Stimulated activated CD8-positive, alpha-beta memory T cell treated with anti-CD3 and anti-CD28 coated beads, Interleukin-4, amount 100 ng/mL, for 48 hours (primary cell): ENCODE results near the gene IGSF3.
"Not testable (repeated sequence)": the region's sequence is repeated elsewhere in the genome, so short reads cannot be mapped to it uniquely, and the experiment has no call there.

Experiments used
- DNase-seq: peaks from one replicate; pipeline ENCODE4 v3.0.0-alpha.2; 2020

The IGSF3 gene

DNA sequence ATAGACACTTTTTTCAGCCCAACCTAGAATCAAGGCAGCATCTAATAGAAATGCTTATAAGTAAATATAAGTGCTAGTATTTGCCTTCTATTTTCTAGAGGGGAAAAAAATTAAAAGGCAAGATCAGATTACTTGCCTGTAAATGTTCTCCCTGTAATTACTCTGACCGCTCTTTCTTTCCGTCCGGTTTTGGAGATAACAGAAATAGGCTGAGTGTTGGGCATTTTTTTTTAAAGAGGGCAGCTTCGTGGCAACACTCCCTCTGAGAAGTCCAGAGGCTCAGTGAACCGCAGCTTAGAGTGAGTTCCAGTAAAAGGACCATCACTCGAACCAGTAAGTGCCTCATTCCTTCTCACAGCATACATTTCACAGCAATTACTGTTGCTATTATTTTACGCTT is 40.6 kb downstream of the IGSF3 start:
- not testable (repeated sequence) for DNase-seq

DNA sequence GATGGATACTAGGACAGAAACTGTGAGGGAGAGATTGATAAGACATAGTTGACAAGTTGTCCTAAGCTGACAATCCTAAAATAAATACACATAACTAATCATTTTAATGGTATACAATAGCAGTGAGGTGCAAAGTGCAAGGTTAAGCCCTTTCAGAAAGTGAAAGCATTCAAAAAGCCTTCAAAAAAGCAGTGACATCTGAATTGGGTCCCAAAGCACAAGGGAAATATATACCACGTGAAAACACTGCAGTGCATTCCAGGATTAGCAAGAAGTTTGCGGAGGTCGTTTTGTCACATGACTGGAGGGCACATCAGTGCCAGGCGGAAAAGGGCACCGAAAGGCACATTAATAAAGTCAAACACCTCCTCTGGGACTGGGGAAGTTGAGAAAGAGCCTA is 42.4 kb downstream of the IGSF3 start:
- not testable (repeated sequence) for DNase-seq

DNA sequence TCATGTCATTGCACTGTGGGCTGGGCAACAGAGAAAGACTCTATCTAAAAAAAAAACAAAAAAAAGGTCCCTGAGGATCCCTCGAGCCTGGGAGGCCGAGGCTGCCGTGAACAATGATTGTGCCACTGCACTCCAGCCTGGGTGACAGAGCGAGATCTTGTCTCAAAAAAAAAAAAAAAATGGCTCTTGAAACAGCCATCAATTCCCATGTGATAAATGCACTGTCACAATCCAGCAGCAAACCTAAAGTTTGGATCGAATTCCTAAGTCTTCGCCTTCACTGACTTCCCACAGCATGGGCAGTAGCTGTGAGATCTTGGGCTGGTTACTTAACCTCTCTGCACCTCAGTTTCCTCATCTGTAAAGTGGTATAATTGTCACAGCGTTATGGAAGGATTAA is 43.5 kb downstream of the IGSF3 start:
- DNase-seq, result no peak

DNA sequence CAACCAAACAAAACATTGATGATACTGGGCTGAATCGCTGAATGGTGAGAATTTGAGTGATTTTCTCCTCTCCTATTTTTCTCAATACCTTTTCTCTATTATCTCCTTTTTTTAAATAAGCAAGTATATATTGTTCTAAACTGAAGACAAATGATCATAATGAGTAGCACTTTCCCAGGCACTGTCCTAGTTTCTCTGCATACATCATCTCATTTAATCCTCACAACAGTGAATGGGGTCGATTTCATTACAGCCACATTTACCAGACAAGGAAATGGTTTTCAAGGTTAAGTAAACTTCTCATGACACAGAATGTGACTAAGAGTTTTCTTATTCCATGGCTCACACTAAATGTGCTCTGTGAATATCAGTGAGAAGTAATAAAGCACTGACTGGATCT is 45.0 kb downstream of the IGSF3 start:
- not testable (repeated sequence) for DNase-seq

DNA sequence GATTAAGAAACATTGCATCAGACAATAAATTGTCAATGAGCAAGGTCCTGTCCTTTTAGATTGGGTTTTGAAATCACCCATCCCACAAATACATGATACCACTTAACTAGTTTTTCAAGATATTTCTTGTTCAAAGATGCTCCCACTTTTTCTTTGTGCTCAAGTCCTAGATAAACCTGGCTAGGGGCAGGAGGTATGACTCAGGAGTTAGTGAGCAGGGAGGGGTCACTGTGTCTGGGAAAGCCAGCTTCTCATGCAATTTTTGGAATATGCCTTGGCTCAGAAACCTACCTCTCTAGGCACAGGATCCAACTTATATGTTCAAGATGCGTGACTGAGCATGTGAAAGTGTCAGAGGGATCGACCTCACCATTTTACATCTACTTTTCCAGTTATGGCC is 45.8 kb downstream of the IGSF3 start:
- not testable (repeated sequence) for DNase-seq

DNA sequence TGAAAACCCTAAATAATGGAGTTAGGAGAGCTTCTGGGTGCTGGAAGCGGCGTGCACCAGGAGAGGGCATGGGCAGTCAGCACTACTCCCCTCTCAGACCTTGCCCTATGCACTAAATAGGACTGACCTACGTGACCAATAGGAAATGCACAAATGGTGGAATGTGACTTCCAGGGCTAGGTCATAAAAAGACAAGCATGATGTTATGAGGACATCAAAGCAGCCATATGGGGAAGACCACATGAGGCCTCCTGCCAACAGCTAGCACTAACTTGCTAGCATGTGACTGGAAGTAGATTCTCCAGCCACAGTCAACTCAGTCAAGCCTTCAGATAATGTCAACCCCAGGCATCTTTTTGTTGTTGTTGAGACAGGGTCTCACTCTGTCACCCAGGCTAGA is 47.1 kb downstream of the IGSF3 start:
- DNase-seq, result not testable (repeated sequence)

DNA sequence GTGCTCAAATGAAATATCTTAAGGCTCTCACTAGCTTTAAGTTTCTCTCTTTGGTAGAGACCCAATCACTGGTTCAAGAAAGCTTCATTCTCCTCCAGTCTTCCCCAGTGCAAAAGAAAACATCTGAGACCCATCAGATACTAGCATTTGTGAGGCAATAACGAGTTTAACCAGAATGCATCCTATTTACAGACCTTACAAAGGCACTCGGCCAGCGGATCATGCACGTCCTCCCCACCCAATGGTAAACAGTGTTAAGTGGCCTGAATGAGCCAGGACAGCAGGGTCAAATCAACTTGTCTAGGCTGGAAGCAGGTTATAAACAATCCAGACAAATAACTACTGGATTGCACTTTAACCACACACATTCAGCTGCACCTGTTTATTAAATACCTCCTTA is 48.4 kb downstream of the IGSF3 start:
- DNase-seq, result not testable (repeated sequence)

DNA sequence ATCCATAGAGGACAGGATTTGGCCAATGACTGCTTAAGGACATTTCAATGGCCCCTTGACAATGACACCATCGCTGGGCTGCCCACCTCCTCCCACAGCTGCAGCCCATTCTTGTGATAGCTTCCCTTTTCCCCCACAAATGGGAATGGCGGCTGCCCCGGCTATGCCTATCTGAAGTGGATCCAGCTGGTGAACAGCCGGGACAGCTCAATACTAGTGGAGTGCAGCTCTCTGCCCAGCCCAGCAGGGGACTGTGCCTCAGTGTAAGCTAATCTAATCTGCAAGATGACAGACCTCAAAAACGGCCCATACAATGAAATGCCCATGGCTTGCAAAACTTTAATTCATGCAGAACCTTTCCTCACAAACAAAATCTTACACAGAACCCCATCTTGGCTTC is 49.7 kb downstream of the IGSF3 start:
- DNase-seq, result not testable (repeated sequence)

DNA sequence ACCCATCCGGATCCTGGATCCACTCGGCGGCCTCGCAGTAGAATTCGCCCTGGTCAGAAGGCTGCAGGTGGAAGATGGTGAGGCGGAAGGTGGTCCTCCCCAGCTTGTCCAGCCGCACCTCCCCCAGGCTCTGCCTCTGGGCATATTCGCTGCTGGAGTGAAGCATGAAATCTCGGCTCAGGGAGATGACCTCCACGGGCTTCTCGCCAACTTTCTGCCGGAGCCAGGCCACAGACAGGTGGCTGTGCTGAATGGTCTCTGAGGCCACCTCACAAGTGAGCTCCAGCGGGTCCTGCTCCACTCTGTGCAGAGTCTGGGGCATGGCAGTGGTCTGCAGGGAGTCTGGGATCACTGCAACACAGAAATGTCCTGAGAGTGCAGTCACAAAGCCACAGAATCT is 53.7 kb downstream of the IGSF3 start:
- not testable (repeated sequence) for DNase-seq

DNA sequence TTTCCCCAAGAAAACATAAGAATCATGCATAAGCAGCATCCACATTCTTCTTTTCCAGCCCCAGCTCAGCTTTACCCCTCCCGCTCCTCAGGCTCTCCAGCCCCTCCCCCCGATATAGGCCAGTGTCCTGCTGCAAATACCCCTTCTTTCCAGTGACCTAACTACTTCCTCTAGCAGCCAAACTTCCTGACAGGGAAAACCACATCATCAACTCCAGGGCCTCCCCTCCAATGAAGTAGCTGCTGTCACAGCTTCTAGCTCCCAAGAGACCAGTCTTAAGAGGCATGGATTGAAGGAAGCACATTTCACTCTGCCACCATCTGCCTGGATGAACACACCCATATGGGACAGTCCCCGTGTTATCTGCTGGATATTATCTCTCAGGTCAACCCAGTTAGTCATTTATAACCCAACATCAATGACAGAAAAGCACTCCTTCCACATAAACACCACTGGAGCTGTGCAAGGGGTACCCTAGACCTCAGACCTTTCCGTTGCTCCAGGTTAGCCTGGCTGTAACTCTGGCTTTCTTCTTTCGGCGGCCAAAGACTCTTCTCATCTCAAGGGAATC is 57.6 kb downstream of the IGSF3 start:
- DNase-seq, result not testable (repeated sequence)

DNA sequence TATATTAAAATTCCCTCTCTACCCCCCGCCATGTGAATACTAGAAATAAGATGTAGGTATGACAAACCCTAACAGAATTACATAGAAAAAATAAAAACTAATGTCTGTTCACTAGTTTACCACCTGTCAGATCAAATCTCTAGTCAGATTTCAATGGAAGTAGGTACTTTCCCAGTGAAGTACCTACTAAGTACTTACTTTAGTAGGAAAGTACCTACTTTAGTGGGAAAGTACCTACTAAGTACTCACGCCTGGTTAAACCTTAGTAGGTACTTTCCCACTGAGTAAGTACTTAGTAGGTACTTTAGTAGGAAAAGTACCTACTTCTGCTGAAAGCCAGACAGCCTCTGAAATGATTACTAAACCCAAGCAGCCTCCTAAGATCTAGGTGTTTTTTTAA is 58.7 kb downstream of the IGSF3 start:
- not testable (repeated sequence) for DNase-seq

DNA sequence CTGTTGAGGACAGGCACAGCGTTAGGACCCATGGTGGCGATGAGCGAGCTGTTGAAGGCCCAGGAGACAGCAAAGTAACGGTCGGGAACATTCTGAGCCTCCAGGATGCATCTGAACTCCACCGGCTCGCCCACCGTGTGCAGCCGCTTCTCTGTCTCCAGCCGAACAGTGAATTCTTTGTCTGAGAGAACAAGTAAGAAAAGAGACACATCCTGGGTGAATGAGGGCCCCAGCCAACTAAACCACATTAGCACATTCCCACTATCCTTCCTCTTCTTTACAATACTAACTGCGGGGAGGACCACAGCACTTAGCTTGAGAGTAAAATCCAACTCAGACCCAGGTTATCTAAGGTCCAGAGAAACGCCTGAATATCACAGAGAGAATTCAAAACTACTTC is 59.4 kb downstream of the IGSF3 start:
- not testable (repeated sequence) for DNase-seq

DNA sequence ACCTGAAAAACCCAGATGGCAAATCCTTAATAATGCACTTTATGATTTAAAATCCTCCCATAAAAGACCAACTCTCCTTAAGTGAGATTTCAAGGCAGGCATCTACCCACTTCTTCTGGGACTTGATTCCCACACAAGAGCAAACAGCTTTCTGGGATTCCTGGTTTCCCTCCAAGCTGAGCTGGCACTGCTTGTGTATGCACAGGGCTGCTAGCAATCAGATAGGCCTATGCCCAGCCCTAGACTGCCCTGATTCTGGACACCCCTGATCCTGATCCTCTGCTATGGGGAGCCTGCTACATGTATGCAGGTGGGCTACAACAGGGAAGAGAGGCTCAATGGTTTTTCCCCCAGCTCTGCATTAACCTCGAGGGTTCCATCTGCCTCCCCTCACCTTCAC is 60.1 kb downstream of the IGSF3 start:
- not testable (repeated sequence) for DNase-seq

DNA sequence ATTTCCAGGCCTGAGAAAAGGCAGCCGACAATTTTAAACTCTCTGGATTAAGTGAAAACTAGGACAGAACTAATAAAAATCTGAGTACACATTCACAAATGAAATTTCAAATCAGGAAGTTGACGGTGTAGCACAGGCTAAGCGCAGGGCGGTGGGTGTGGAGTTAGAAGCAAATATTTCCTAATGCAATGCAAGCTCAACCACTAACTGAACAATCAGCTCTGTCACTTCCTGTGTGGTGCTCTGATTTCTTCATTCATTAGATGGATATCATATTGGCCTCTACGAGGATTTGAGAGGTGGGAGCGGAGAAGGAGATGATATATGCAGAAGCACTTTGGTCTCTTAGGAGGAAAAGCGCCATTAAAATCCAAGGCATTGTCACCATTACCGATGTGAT is 61.5 kb downstream of the IGSF3 start:
- DNase-seq, result not testable (repeated sequence)

DNA sequence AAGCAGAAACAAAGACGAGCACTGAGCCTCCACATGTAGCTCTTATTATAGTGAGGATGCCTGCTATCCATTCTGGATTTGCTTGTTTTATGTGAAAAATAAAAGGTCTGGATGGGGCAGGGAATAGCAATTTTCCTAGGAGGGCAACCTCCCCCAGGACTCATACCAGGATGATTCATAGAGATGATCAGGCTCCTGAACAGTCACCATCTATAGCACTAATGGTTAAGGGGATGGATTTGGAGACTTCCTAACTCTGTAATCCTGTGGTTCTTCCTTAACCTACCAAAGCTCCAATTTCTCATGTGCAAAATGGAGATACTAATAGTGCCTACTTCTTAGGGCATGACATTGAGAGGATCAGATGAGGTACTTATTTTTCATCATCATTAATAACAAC is 62.2 kb downstream of the IGSF3 start:
- no peak for DNase-seq

DNA sequence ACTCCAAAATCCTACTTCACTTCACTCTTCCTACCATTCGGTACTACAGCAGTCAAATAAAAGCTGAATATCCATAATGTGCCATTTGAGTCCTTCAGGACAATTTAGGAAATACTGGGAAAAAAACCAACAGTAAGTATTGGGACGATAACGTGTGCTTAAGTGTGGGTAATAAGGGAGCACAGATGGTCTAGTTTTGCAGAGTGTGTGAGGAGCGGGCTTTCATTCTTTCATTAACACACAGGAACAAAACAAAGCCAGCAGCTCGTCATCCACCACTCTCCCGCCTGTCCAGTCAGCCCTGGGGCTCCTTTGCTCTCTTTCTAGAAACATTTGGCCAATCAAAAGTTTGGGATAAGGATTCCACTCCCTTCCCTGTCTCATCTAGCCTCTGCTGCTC is 63.1 kb downstream of the IGSF3 start:
- not testable (repeated sequence) for DNase-seq

DNA sequence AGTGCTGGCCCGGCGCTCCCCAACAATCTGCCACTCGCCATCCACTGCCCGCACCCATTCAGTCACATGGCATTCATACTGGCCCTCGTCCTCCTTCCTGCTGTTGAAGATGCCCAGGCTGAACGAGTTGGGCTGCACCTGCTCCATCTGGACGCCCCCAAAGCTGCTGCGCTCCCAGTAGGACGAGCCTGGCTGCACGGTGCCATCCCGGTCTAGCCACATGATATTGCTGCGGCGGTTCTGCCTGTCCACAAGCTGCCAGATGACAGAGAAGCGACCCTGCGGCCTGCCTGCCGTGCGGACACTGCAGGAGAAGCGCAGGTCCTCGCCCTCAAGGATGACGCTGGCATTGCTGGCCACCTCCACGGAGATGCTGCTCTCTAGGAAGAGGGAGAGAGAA is 63.9 kb downstream of the IGSF3 start:
- DNase-seq, result not testable (repeated sequence)

DNA sequence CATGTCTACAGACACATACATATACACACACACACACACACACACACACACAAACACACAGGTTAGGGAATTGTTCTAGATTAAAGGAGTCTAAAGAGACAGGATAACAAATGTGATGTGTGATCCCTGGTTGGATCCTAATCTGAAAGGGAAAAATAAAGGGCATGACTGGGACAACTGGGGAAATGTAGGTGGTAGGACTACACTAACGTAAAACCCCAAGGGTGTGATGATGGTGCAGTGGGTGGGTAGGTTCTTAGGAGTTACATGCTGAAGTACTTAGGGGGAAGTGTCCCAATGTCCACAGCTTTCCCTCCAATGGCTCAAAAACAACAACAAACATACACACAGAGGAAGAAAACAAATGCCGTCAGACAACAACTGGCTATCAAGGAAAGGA is 68.2 kb downstream of the IGSF3 start:
- DNase-seq, result not testable (repeated sequence)

DNA sequence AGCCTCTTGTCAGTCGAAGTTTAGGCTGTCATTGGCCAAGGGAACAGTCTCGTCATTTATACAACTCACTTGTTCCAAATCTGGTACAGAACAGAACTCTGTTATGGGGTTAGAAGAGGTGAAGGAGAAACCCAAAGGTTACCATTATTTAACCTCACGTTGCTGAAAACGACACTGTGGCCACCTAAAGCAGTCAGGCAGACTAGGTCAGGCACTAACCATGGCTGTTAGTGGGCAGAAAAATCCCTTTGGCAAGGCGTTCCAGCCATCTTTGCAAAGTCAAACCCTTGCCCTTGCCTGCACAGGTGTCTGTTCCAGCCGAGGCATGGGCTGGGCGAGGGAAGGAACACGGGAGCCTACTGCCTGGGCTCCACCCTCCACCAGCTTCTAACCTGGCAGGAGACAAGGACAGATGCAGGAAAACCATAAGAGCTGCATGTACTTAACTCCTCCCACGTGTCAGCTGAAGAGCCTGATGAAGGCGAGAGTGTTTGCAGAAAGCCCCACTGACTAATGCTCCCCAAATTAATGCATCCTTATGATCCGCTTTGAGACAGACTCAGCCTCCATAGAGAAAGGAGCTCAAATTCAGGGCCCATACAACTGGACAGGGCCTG is 69.0 kb downstream of the IGSF3 start:
- not testable (repeated sequence) for DNase-seq

DNA sequence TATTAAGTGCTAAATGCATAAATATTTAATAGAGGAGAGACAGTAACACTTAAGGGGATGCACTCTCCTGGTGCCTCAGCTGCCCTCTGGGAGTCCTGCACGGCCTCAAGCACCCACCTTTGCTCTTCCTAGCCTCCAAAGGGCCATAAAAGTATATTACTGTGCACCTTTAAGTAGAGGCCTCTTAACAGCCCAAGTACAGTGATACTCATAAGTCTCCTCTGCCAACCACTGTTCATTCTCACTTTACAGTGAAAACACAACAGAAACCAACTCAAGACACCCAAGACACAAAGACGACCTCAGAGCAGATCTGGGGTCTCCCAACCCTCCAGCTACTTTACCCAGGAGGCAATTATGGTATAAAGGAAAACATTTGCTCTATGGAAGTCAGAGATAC is 70.1 kb downstream of the IGSF3 start:
- not testable (repeated sequence) for DNase-seq

DNA sequence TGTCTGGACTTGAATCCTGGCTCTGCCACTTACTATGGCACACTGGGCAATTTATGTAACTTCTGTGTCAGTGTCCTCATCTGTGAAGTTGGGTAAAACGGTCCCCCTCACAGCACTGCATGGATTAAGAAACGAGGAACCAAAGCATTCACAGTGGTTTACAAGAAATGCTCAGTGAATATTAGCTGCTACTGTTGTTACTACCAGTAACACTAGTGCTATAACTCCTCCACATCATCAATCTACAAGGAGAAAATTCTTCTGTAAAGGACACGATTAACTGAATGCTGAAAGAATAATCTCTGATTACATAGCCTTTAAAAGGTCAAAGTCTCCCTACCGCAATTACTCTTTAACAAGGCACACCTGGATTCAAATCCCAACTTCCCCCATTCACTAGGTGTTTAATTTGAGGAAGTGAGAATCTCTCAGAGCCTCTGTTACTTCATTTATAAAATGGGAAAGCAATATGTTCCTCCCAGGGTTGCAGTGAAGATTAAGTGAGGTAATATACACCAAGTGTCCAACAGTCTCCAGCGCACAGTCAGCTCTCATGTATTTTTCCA is 70.7 kb downstream of the IGSF3 start:
- DNase-seq, result not testable (repeated sequence)

DNA sequence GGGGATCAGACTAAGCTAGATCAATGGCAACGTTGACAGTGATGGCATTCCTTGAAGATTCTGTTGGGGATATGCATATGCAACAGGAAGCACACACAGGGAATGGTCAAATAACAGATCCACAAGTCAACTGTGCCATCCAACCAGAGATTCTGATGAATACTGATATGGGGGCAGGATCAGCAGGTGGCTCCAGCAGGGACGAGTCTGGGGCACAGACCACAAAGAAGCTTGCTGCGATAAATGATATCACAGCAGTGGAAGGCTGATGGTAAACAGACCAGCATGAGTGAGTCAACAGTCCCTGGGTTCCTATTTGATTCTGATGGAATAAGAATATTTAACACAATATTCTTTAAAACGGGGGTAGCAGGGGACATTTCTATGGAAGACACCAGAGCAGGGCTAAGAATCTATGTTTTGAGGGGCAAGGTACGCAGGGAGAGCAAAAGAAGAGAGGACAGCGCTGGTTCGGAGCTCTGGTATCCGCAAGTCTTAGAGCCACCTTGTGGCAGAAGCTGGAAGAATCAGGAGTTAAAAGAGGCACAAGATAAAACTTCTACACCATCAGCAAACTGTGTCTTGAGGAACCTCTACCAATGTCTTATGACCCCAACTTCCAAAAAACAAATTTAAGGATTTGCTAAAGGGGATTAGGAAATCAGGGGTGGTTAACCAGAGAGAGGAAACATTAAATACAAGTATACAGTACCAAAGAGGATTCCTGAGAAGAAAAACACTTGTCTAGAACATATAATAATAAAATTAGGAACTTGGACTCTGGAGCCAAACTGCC is 71.4 kb downstream of the IGSF3 start:
- peak; percentile 55 for DNase-seq

DNA sequence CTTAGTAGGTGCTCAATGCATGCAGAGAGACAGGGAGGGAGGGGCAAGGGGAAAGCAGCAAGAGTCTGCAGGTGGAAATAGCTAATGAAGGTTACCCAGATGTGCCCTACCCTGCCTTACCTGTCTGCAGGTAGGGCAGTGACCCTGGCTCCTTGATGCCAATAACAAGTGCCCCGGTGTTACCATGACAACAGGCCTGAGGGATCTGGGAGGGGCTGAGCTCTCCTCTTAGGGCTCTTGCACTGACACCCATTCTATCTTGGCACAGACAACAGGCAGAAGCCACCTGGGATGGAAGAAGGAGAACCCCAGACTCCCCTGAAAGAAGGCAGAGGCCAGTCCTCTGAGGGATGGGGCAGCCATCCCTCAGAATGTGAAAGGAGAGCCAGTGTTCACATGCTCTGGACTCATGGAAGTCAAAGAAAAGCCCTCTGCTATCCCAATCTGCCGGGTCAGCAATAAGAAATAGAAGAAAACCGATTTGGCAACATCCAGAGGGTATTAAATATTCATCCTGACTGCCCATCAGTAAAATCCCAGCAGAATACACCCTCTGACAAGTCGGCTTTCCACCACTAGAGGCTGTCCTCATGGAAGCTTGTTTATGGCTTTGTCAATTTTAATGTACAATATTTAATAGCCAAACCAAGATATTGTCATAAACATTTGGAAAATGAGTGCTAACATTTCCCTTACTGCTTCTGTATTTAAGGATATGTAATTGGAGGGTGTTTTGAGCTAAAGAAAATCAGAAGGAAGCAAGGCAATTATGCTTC is 72.3 kb downstream of the IGSF3 start:
- not testable (repeated sequence) for DNase-seq
